H1 (cell line): Measurements from ENCODE around the gene PAF1. TPM values are rescaled to one million over a fixed set of nuclear protein-coding genes. Genes with fewer than 3 reads are reported as not detected.

Experiments used
- CTCF ChIA-PET: fragments of 300-600 bp; sonication (Branson Sonifier 250); formaldehyde crosslinking; loops from one replicate; lab custom pipeline; 2021; ENCODE audit not compliant: partially characterized antibody; lab: Charles Lee
- POLR2A ChIA-PET: fragments of 300-600 bp; sonication (Branson Sonifier 250); formaldehyde crosslinking; loops from one replicate; lab custom pipeline; 2021; ENCODE audit warnings: inconsistent platforms; ENCODE audit not compliant: partially characterized antibody; lab: Charles Lee
- DNase-seq, 2 experiments: peaks; one replicate each; pipeline versions ENCODE4 v3.0.0 to v3.0.0-alpha.2; 2010 to 2022; ENCODE audit warnings: low spot score in 2 of 2, low read depth in 1 of 2, mixed read lengths in 1 of 2
- FAIRE-seq: peaks from 2 replicates; lab custom pipeline; 2011; peaks lifted over from hg19 to GRCh38; lab: Jason Lieb, UNC
- H2AFZ ChIP-seq: 2 replicates; pipeline ENCODE4 v1.8.1; 2012; ENCODE audit warnings: low read length, inconsistent platforms
- H2AK5ac ChIP-seq: 2 replicates; pipeline ENCODE4 v1.6.1; 2013; ENCODE audit warnings: low read depth, low read length
- H2BK120ac ChIP-seq: replicated peaks from 2 replicates; pipeline ENCODE3; 2013; ENCODE audit warnings: low read depth, low read length, inconsistent platforms
- H2BK12ac ChIP-seq: 2 replicates; pipeline ENCODE4 v1.6.1; 2013; ENCODE audit warnings: low read depth, low read length
- H2BK15ac ChIP-seq: 2 replicates; pipeline ENCODE4 v1.6.1; 2013; ENCODE audit warnings: low read length
- H2BK20ac ChIP-seq: 2 replicates; pipeline ENCODE4 v1.6.1; 2013; ENCODE audit warnings: low read length
- H2BK5ac ChIP-seq: 2 replicates; pipeline ENCODE4 v1.6.1; 2013; ENCODE audit warnings: low read depth, low read length
- H3K14ac ChIP-seq: 2 replicates; pipeline ENCODE4 v1.6.1; 2013; ENCODE audit warnings: inconsistent platforms; ENCODE audit not compliant: insufficient read length
- H3K18ac ChIP-seq: 2 replicates; pipeline ENCODE4 v1.6.1; 2013; ENCODE audit warnings: low read length; ENCODE audit errors: extremely low read depth
- H3K23ac ChIP-seq: 2 replicates; pipeline ENCODE4 v1.6.1; 2013; ENCODE audit warnings: inconsistent platforms; ENCODE audit not compliant: insufficient read length
- H3K23me2 ChIP-seq: 2 replicates; pipeline ENCODE4 v1.6.1; 2013; ENCODE audit warnings: low read depth, low read length
- H3K27ac ChIP-seq: 2 replicates; pipeline ENCODE4 v1.6.1; 2011; ENCODE audit warnings: low read depth, low read length, inconsistent platforms
- H3K27me3 ChIP-seq, 4 experiments: replicated peaks in 1 of 4; 1 replicate in 1 of 4; 2 replicates in 3 of 4; pipeline versions ENCODE4 v1.6.1 to v1.8.1; 2011 to 2013; ENCODE audit warnings: low read length in 3 of 4, mild to moderate bottlenecking in 3 of 4, inconsistent platforms in 2 of 4, mixed read lengths in 2 of 4, moderate library complexity in 1 of 4; ENCODE audit not compliant: control insufficient read depth in 3 of 4, insufficient read depth in 3 of 4; ENCODE audit errors: extremely low read depth in 1 of 4
- H3K36me3 ChIP-seq, 4 experiments: 2 replicates each; pipeline versions ENCODE4 v1.6.1 to v1.8.1; 2011 to 2013; ENCODE audit warnings: mild to moderate bottlenecking in 4 of 4, low read length in 3 of 4, moderate library complexity in 2 of 4, control low read depth in 1 of 4, inconsistent platforms in 1 of 4; ENCODE audit not compliant: insufficient read depth in 4 of 4, control insufficient read depth in 2 of 4
- H3K4ac ChIP-seq: replicated peaks from 2 replicates; pipeline ENCODE3; 2013; ENCODE audit warnings: low read length, low read depth, mixed read lengths, inconsistent platforms; ENCODE audit not compliant: insufficient read length
- H3K4me1 ChIP-seq, 4 experiments: replicated peaks in 1 of 4; 1 replicate in 1 of 4; 2 replicates in 3 of 4; pipeline versions ENCODE4 v1.6.1 to v1.8.1; 2011 to 2013; ENCODE audit warnings: low read length in 3 of 4, inconsistent platforms in 2 of 4, mixed read lengths in 1 of 4; ENCODE audit not compliant: insufficient read depth in 4 of 4, control insufficient read depth in 3 of 4
- H3K4me2 ChIP-seq, 2 experiments: 2 replicates each; pipeline versions ENCODE4 v1.6.1 to v1.8.1; 2011 to 2013; ENCODE audit warnings: low read depth in 2 of 2, low read length in 2 of 2, control low read depth in 1 of 2, inconsistent platforms in 1 of 2, mild to moderate bottlenecking in 1 of 2; ENCODE audit not compliant: insufficient read depth in 1 of 2
- H3K4me3 ChIP-seq, 4 experiments: fragments of 200-600, 300-600 bp in 1 of 4; sonication (generic), shearing (Covaris generic), sonication (Bioruptor Twin) in 1 of 4; 2 replicates each; pipeline versions ENCODE4 v1.5.1 to v1.8.1; 2011 to 2016; ENCODE audit warnings: low read length in 4 of 4, low read depth in 3 of 4, control low read depth in 2 of 4, inconsistent platforms in 2 of 4, mild to moderate bottlenecking in 2 of 4, mixed read lengths in 1 of 4, moderate library complexity in 1 of 4; ENCODE audit not compliant: insufficient read depth in 2 of 4; ENCODE audit errors: extremely low read depth in 1 of 4
- H3K56ac ChIP-seq: replicated peaks from 2 replicates; pipeline ENCODE3; 2013; ENCODE audit warnings: low read depth, mild to moderate bottlenecking, mixed read lengths, low read length, inconsistent platforms; ENCODE audit not compliant: insufficient read length
- H3K79me1 ChIP-seq: 2 replicates; pipeline ENCODE4 v1.6.1; 2013; ENCODE audit warnings: low read depth, low read length, control low read depth
- H3K79me2 ChIP-seq, 2 experiments: 2 replicates each; pipeline versions ENCODE4 v1.6.1 to v1.8.1; 2012 to 2013; ENCODE audit warnings: low read length in 2 of 2, mild to moderate bottlenecking in 2 of 2, inconsistent platforms in 1 of 2; ENCODE audit not compliant: insufficient read depth in 2 of 2, control insufficient read depth in 1 of 2
- H3K9ac ChIP-seq, 4 experiments: replicated peaks in 1 of 4; 1 replicate in 1 of 4; 2 replicates in 3 of 4; pipeline versions ENCODE4 v1.6.1 to v1.8.1; 2011 to 2013; ENCODE audit warnings: low read depth in 3 of 4, low read length in 3 of 4, control low read depth in 2 of 4, mild to moderate bottlenecking in 2 of 4, moderate library complexity in 2 of 4, inconsistent platforms in 1 of 4; ENCODE audit errors: extremely low read depth in 1 of 4
- H3K9me3 ChIP-seq, 2 experiments: 2 replicates each; pipeline versions ENCODE4 v1.6.1 to v1.8.1; 2012 to 2013; ENCODE audit warnings: mild to moderate bottlenecking in 2 of 2, moderate library complexity in 2 of 2, control low read depth in 1 of 2, inconsistent platforms in 1 of 2, low read depth in 1 of 2, low read length in 1 of 2, mixed read lengths in 1 of 2; ENCODE audit not compliant: insufficient read depth in 2 of 2
- H4K20me1 ChIP-seq, 2 experiments: replicated peaks in 1 of 2; 2 replicates each; pipeline versions ENCODE3 to v1.8.1; 2011 to 2013; ENCODE audit warnings: inconsistent platforms in 2 of 2, low read length in 2 of 2, mild to moderate bottlenecking in 1 of 2; ENCODE audit not compliant: insufficient read depth in 2 of 2, control insufficient read depth in 1 of 2
- H4K5ac ChIP-seq: 2 replicates; pipeline ENCODE4 v1.6.1; 2013; ENCODE audit warnings: low read length, low read depth, mixed read lengths, inconsistent platforms; ENCODE audit not compliant: insufficient read length
- H4K8ac ChIP-seq: 2 replicates; pipeline ENCODE4 v1.8.0; 2013; ENCODE audit warnings: mild to moderate bottlenecking, moderate library complexity, low read length, inconsistent platforms; ENCODE audit not compliant: insufficient read depth; ENCODE audit errors: extremely low read depth
- H4K91ac ChIP-seq: replicated peaks from 2 replicates; pipeline ENCODE3; 2013; ENCODE audit warnings: low read length, mixed read lengths, inconsistent platforms; ENCODE audit not compliant: insufficient read length
- WGBS, 2 experiments: shearing (Covaris generic) in 1 of 2; methylation state at CpG; one replicate each; pipeline versions ENCODE4 v1.1.6 to v1.1.7; 2013 to 2015; ENCODE audit warnings: low lambda C conversion rate in 2 of 2, mixed read lengths in 2 of 2, inconsistent platforms in 1 of 2, low coverage in 1 of 2, missing lambda C conversion rate in 1 of 2; ENCODE audit not compliant: insufficient replicate concordance in 2 of 2, insufficient coverage in 1 of 2, insufficient read length in 1 of 2; ENCODE audit errors: extremely low coverage in 1 of 2, missing lambda C conversion rate in 1 of 2; 5-methylcytosine and 5-hydroxymethylcytosine counted together
- polyA plus RNA-seq, 7 experiments: library from polyadenylated mRNA; depleted of rRNA in 3 of 7; stranded (reverse) in 5 of 7; unstranded in 2 of 7; fragments of >200 nt in 5 of 7; fragments of 200-250 nt in 2 of 7; gene quantifications; 1 replicate in 5 of 7; 2 replicates in 1 of 7; 4 replicates in 1 of 7; pipeline versions ENCODE4 v1.2.1 to v1.2.3, GENCODE V29; 2011 to 2013; ENCODE audit warnings: missing spikeins in 2 of 7, mixed read lengths in 2 of 7
- total RNA-seq: library from RNA; stranded (reverse); fragmentation: NEBNext Ultra II Directional; extraction: Animal tissue kit (Norgen Biotek cat#: 25700); gene quantifications from 2 replicates; pipeline ENCODE4 v1.2.1, GENCODE V29; 2021

Gene PAF1
- total and polyA plus RNA-seq, 2 of the 8 experiments (the other 6 are each of a cell fraction or from before 2014, with no cell fraction given), result 31.4 to 58.6 TPM

- Histone ChIP-seq H2AK5ac (no peak overlapping the region), H3K9me3 (no peaks in the 10 kb centered on the region), H2BK15ac (no peak overlapping the region), H3K4me1 (no peaks in the 10 kb centered on the region), H3K4ac (no peak overlapping the region), H2BK5ac (no peak overlapping the region), H3K23me2 (no peaks in the 10 kb centered on the region), H3K27ac (no peak overlapping the region), H3K23ac (no peak overlapping the region), H3K18ac (no peak overlapping the region), H3K4me3 (no peak overlapping the region), H3K56ac (no peak overlapping the region), H4K5ac (no peak overlapping the region), H3K9ac (no peak overlapping the region), H2AFZ (no peak overlapping the region), H3K14ac (no peak overlapping the region), H2BK120ac (no peak overlapping the region), H2BK20ac (no peak overlapping the region), H4K8ac (no peak overlapping the region), H3K79me2 (peaks cover 0 to 16% of the 10 kb centered on the region in 2 experiments; a peak in 2 of 4 replicates), H4K20me1 (peaks cover 13 to 24% of the 10 kb centered on the region in 2 experiments), H3K27me3 (no peaks in the 10 kb centered on the region), H3K36me3 (peaks cover 5 to 23% (median 12%) of the 10 kb centered on the region in 4 experiments; a peak in 6 of 8 replicates), H3K79me1 (peaks cover 9% of the 10 kb centered on the region), H4K91ac (no peak overlapping the region), H3K4me2 (no peak overlapping the region), H2BK12ac (no peak overlapping the region)
- WGBS, 2 experiments, result 83% methylated on average over 4 of the region's 4 CpGs; no CpG with 5 or more reads in 1 of the 2 experiments
- ChIA-PET POLR2A (interaction anchor here (1.7 to 2.1 kb wide), 2 partner anchors 18 to 33 kb away, joined by 3 to 7 read pairs; no protein-coding TSS in a partner anchor), CTCF (interaction anchor here (0.6 to 1.0 kb wide), 2 partner anchors 48 to 1129 kb away, joined by 3 to 4 read pairs; no protein-coding TSS in a partner anchor)
- DNase-seq (no peak), FAIRE-seq (no peak)
Measured at GRCh38 chr19:39349326-39349725, 41.6 kb downstream of the PAF1 start.
